Fibroblast of peridontal ligament (primary cell): ENCODE data around the gene IRX3.
A peak's percentile ranks its signal among the peaks of the same experiment; 100 is the strongest.

Source experiments
- DNase-seq: peaks from one replicate; pipeline ENCODE4 v3.0.0-alpha.2; 2010; ENCODE audit errors: extremely low read depth

The IRX3 gene

GRCh38 chr16:54286366-54287130, at the start of gene IRX3:
Gene IRX3 (minus strand): TSS chr16:54286787. CDS start chr16:54286050, 737 bp downstream.
- peak; percentile 94 for DNase-seq

- peak; percentile 43 for DNase-seq
Observed at GRCh38 chr16:54335230-54335629, 48.6 kb upstream of the IRX3 start.

- DNase-seq = no peak
Observed at GRCh38 chr16:54334208-54334607, 47.6 kb upstream of the IRX3 start.

GRCh38 chr16:54331241-54332002, 44.8 kb upstream of the IRX3 start:
- no peak for DNase-seq

DNA sequence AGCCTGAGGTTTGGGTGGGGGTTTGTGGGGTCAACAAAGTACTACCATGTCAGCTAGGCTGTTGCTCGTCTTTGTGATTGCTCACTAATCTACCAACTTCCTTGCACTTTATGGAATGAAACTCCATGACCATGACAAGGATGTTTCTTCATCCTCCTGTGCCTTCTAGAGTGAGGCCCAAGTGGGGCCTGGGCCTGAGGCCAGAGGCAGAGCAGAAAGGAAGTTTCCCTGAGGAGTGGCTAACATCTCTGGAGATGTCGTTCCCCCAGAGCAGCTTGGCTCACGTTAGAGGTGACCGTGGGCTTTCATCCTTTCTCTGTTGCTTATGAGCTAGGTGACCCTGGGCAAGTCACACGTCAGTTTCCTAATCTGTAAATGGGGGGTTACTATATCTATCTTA, 41.0 kb upstream of the IRX3 start:
- no peak for DNase-seq

- DNase-seq = peak; percentile 72
Observed at GRCh38 chr16:54326266-54326662, 39.7 kb upstream of the IRX3 start.

- no peak for DNase-seq
Observed at GRCh38 chr16:54325616-54326265, 39.2 kb upstream of the IRX3 start.

DNA sequence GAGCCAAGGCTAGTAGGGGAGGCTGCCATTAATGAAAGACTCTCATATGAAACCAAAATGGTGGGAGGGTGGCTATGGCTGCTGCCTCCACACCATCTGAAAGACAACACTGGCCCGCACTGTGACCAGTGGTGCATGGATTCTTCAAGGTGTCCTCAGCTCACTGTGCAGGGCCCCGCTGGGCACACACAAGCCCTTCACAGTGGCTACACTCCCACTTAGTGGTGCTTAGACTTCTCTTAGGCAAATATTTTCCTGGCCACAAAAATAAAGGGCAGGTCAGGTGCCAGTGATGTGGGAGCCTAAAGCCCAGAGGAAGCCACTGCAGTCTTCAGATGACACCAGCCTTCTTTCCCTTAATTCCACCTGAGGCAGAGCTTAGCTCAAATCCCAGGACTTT, 38.1 kb upstream of the IRX3 start:
- DNase-seq = no peak

DNA sequence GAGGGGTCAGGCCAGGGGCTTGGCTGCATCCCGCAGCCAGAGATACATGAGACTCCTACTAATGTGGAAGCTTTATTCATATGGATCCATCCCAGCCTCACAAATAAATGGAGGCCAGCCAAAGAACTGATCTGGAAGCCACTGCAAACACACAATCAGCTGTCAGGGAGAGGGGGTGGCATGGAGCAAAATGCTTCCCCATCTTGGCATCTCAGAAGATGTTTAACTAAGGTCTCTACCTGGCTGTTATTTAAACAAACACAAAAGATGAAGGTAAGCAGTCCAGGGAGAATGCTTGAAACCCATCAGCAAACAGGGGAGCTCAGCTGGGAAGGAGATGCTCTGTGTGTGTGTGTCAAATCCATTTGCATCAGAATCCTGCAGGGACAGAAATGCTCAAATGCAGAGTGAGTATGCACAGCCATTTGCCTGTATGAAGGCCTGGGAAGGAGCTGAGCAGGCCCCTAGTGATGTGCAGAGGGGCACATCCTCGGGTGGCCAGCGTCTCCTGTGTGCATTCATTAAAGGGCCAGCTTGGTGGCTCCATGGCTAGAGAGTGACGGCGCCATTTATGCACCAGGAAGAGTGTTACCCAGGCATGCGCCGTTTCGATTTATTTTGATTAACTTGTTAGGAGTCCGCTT, 34.2 kb upstream of the IRX3 start:
- no peak for DNase-seq

DNA sequence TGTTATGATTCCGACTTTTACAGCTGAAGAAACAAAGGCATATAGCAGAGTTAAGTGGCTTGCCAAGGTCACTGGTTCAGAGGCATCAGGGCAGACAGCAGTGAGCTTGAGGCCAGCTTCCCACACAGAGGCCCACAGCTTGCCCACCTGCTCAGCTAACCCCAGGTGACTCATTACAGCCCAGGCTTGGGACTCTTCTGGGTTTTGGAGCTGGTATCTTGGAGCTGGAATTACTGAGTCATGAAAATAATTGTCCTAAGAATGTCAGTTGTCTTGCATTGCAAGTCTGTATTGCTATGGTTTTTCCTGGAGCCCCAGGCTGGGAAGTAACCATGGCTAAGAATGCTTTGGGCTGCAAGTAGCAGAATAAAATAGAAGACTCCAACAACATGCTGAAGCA, 32.4 kb upstream of the IRX3 start:
- peak; percentile 55 for DNase-seq

DNA sequence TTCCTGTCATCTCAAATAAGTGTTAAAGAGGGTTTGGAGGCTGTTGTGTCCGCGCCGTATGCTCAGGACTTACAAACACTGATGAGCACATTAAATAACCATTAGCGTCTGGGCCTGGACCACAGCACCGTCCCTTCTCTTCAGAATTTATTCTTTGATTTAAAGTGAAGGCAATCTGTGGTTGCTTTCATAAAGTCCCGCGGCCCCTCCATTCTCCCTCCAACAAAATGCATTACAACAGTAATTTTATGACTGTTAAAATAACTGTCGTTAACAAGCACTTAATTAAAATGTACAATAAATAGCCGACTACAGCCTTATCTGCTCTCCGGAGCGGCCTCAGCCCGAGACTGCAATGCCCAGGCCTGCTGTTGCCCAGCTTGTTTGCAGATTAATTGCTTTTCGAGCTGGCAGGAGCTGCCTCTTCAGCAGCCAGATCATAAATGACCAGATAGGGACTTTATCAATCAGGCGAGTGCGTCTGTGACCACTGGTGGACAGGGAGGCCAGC, 30.6 kb upstream of the IRX3 start:
- no peak for DNase-seq

DNA sequence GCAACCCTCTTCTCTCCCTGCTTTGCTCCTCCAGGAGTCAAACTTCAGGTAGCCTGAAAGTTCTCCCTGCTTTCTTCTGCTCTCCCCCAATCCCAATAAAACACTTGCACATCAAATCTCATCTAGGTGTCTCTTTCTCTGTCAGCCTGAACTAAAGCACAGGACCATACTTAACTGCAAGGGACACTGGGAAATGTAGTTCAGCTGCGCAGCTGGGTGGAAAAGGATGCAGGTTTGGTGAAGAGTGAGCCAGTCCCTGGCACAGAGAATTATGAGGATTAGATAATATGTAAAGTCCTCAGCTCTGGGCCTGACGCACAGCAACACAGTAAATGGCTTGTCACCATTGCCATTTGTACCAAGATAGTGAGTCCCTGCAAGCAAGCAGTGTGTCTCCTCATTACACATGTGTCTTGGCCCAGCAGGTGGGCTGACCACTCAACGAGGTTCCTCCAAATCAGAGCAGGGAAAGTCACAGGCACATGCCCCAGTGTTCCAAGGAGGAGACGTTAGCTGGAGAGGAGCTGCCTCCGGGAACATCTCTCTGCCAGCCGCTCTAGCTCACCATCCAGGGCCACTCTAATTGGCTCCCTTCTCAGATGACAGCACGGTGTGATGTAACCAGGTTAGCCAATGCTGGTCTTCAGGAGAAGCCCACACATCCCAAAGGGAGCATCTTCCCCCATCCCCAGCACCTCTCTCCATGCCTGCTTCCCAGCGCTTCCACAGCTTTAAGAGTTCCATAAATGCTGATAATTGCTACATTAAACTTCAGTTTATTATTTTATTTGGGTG, 29.7 kb upstream of the IRX3 start:
- no peak for DNase-seq

GRCh38 chr16:54313789-54314188, 27.2 kb upstream of the IRX3 start:
- DNase-seq = no peak

DNA sequence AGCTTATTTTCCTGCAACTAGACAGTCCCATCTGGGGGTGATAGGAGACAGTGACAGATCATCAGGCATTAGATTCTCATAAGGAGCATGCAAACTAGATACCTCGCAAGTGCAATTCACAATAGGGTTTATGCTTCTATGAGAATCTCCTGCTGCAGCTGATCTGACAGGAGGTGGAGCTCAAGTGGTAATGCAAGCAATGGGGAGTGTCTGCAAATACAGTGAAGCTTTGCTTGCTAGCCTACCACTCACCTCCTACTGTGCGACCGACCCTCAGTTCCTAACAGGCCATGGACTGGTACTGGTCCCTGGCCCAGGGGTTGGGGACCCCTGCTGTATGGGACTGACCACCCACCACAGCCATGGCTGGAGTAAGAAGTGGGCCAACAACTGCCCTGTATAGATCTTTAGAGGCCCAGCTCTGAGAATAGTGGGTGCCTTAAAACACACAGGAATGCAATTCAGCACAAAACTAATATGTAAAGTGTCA, 26.0 kb upstream of the IRX3 start:
- DNase-seq = no peak

- no peak for DNase-seq
Observed at GRCh38 chr16:54309341-54309740, 22.8 kb upstream of the IRX3 start.

DNA sequence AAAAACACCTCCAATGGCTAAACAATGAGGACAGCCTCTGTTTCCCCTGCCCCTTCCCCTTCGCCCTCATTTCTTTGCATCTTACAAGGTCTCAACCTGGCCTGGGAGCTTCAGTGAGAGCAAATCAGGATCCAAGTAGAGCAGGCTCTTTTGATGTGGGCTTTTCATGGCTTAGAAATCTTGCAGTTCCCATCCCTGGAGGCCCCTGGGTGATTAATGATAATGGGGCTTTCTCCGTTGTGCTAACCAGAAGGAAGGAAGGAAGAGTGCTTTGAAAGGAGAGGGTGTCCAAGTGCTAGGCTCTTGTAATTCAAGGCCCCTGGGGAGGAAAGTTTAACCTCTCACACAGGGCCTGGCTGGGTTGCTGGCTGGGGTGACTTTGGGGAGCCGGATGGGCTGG, 18.5 kb upstream of the IRX3 start:
- no peak for DNase-seq

GRCh38 chr16:54303613-54304012, 17.0 kb upstream of the IRX3 start:
- no peak for DNase-seq

GRCh38 chr16:54297154-54297553, 10.6 kb upstream of the IRX3 start:
- no peak for DNase-seq

DNA sequence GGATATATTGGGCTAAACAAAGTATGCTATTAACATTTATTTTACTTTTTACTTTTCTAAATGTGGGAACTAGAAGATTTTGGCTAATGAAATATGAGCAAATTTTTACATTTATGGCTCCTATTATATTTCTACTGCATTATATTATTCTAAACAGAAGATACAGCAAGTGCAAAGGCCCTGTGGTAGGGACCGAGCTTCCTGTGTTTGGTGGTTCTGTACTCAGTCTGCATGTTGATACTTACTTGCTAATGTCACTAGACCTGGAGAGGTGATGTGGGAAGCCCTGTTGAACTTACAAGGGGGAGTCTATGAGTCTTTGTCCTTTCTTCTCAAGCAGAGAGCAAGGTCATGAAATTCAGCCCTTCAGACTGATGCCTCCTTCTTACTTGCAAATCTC, 10.0 kb upstream of the IRX3 start:
- no peak for DNase-seq

DNA sequence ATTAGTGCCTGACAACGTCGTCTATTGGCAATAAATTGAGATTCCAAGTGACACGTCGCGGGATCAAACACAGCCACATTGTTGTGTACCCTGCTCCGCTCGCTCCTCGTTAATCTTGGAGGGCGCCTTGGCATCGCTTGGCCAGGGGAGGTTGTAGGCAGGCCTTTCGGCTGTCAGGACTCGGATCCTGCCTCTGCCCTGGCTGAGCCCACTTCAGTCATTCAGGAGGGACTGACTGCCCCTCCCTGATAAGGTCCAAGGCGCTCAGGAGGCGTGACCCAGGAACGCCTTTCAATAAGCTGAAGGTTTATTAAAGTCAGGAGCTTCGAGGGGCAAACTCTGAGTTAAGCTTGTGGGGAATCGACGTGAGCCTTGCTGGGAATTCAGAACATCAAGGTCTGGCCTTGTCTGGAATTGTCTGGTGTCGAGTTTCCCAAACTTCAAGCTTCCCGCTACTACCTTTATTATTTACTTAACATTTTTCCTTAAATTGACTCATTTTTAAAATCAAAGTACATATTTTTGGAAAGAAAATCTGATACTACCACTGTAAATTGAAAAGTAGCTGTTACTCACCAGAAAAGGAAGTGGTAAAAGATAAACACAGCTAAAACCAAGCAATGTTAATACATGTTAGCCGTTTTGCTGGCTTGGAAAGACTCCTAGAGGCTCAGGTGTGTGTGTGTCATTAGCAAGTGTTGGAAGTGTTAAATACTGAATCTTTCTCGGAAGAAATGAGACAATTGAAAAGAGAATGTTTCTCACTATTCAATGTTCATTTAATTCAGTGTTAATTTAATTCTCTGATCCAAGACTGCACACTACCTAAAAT, 5.3 kb upstream of the IRX3 start:
- peak; percentile 23 for DNase-seq
